Bronchial epithelial cell (primary cell): ENCODE measurements around the gene RPRD1B. TPM values are rescaled to one million over a fixed set of nuclear protein-coding genes. Genes with fewer than 3 reads are reported as not detected.

Experiments
- DNase-seq: peaks from one replicate; pipeline ENCODE4 v3.0.0-alpha.2; 2010; ENCODE audit warnings: low read depth
- FAIRE-seq: peaks from 2 replicates; lab custom pipeline; 2011; peaks lifted over from hg19 to GRCh38; lab: Jason Lieb, UNC
- H3K27me3 ChIP-seq: 2 replicates; pipeline ENCODE4 v1.5.1; 2011; ENCODE audit warnings: low read length; ENCODE audit not compliant: control insufficient read depth, insufficient read depth
- H3K36me3 ChIP-seq: 2 replicates; pipeline ENCODE4 v1.5.1; 2011; ENCODE audit warnings: low read length; ENCODE audit not compliant: control insufficient read depth, insufficient read depth
- H3K4me3 ChIP-seq: 2 replicates; pipeline ENCODE4 v1.5.1; 2011; ENCODE audit warnings: mild to moderate bottlenecking, low read depth, low read length, control low read depth
- total RNA-seq: library from RNA; depleted of rRNA; stranded (reverse); fragments of >200 nt; gene quantifications from 2 replicates; pipeline ENCODE4 v1.2.1, GENCODE V29; 2014
- TF ChIP-seq, protein P1 (sequence below): IDR thresholded peaks from 2 replicates; pipeline ENCODE4 v1.5.1; 2011; ENCODE audit warnings: mild to moderate bottlenecking, moderate library complexity, low read length, control low read depth, inconsistent platforms; ENCODE audit not compliant: insufficient read depth, severe bottlenecking

The RPRD1B gene
- total RNA-seq, 1 donor from 2014 or later, result 18.7 TPM

GRCh38 chr20:38044685-38045084, 11.1 kb downstream of the RPRD1B start:
- DNase-seq, result no peak
- H3K36me3 ChIP-seq, result peaks cover 6% of the 10 kb centered on the region
- H3K4me3 ChIP-seq, result no peak overlapping the region
- H3K27me3 ChIP-seq, result no peaks in the 10 kb centered on the region
- TF ChIP-seq, protein P1, sequence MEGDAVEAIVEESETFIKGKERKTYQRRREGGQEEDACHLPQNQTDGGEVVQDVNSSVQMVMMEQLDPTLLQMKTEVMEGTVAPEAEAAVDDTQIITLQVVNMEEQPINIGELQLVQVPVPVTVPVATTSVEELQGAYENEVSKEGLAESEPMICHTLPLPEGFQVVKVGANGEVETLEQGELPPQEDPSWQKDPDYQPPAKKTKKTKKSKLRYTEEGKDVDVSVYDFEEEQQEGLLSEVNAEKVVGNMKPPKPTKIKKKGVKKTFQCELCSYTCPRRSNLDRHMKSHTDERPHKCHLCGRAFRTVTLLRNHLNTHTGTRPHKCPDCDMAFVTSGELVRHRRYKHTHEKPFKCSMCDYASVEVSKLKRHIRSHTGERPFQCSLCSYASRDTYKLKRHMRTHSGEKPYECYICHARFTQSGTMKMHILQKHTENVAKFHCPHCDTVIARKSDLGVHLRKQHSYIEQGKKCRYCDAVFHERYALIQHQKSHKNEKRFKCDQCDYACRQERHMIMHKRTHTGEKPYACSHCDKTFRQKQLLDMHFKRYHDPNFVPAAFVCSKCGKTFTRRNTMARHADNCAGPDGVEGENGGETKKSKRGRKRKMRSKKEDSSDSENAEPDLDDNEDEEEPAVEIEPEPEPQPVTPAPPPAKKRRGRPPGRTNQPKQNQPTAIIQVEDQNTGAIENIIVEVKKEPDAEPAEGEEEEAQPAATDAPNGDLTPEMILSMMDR, result no peak
- FAIRE-seq, result no peak

- DNase-seq, result no peak
- H3K4me3 ChIP-seq, result no peak overlapping the region
- no peak for FAIRE-seq
- TF ChIP-seq, protein P1, result no peak
- H3K27me3 ChIP-seq, result no peaks in the 10 kb centered on the region
- peaks cover 5% of the 10 kb centered on the region for H3K36me3 ChIP-seq
Measured at GRCh38 chr20:38046572-38046971, 13.0 kb downstream of the RPRD1B start.

- Histone ChIP-seq H3K36me3 (peaks cover 3% of the 10 kb centered on the region), H3K4me3 (no peak overlapping the region), H3K27me3 (no peaks in the 10 kb centered on the region)
- TF ChIP-seq, protein P1, result no peak
- DNase-seq (peak; percentile 95), FAIRE-seq (peak; percentile 95)
Measured at GRCh38 chr20:38049800-38050199, 16.3 kb downstream of the RPRD1B start.

DNA sequence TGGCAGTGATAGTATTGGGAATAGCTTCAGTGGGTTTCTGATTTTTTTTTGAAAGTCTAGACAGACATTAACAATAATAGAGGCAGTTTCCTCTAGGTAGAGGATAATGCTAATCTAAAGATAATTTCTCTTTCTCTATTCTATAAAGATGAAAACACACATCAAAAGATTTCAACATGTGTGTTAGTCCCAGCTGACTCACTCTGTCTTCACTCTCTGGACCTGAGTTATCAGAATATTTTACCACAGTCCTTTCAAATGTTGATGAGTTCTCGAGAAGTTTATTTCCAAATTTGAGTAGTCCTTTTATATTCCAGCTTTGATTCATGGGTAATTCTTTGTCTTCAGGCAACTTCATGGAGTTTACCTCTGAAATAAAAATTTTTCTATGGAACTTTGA, 17.1 kb downstream of the RPRD1B start:
- H3K4me3 ChIP-seq, result no peak overlapping the region
- DNase-seq, result peak; percentile 66
- TF ChIP-seq, protein P1, result no peak
- peaks cover 2% of the 10 kb centered on the region for H3K36me3 ChIP-seq
- H3K27me3 ChIP-seq, result no peaks in the 10 kb centered on the region
- FAIRE-seq, result no peak

GRCh38 chr20:38052870-38053269, 19.3 kb downstream of the RPRD1B start:
- DNase-seq (no peak), FAIRE-seq (no peak)
- TF ChIP-seq, protein P1, result no peak
- Histone ChIP-seq H3K4me3 (no peak overlapping the region), H3K36me3 (peaks cover 3% of the 10 kb centered on the region), H3K27me3 (no peaks in the 10 kb centered on the region)

- TF ChIP-seq, protein P1, result no peak
- Histone ChIP-seq H3K27me3 (no peaks in the 10 kb centered on the region), H3K36me3 (peaks cover 3% of the 10 kb centered on the region), H3K4me3 (no peak overlapping the region)
- DNase-seq, result no peak
- no peak for FAIRE-seq
Measured at GRCh38 chr20:38054647-38055046, 21.1 kb downstream of the RPRD1B start.
